Measurements from ENCODE around the gene TENM3. TPM values are rescaled to one million over a fixed set of nuclear protein-coding genes. Genes with fewer than 3 reads are reported as not detected.

Gene TENM3
- total and polyA plus RNA-seq, 7 experiments from 2014 or later: not detected

DNA sequence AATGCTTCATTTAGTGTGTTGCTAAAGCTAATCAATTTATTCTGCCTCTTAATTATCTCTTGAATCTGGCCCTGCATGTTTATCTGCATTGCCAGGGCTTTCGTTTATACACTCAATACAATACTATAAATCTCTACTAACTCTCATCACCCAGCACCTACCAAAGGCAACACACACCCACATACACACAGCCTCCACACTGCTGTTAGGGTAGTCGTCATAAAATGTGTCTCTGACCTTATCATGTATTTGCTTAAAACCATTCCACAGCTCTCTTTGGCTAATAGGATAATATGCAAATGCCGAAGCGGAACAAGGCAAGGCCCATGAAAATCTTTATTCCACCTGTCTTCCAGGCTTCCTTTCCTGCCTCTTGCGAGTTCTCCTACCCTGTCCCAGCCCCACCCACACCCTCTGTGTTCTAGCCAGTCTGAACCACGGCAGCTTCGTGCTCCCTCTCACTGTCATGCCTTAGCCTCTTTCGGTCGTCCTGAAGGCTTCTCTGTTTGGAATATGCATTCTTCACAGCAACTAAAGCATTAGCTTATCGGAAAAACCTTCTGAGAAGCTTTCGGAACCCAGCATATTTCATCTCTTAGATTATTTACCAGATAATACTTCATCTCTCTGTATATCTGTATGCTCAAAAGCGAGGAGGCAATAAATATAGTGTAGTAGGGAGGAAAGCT is 333.5 kb downstream of the TENM3 start:
- DNase-seq (no peak), ATAC-seq (no peak)
- Histone ChIP-seq H3K36me3 (ENCODE audit: control insufficient read depth in 2 of 3, insufficient read depth in 3 of 3, low read length in 3 of 3) (no peaks in the 10 kb centered on the region), H3K4me3 (ENCODE audit: low read length) (no peak overlapping the region), H3K4me1 (ENCODE audit: control insufficient read depth in 2 of 2, insufficient read depth in 2 of 2, low read length in 2 of 2) (no peaks in the 10 kb centered on the region), H3K9me3 (ENCODE audit: control insufficient read depth in 2 of 3, low read length in 3 of 3) (no peaks in the 10 kb centered on the region), H3K27ac (ENCODE audit: low read depth, low read length) (no peak overlapping the region), H3K27me3 (ENCODE audit: control insufficient read depth in 2 of 2, insufficient read depth in 2 of 2, low read length in 2 of 2) (no peaks in the 10 kb centered on the region)
- ChIA-PET CTCF (no interaction called here), POLR2A (no interaction called here)
- peaks cover 2 to 21% (median 11%) of the 10 kb centered on the region in 5 donors for H3K27me3 Mint-ChIP-seq
- intact Hi-C loops (cut with micrococcal nuclease): no loop called here
- H3K36me3 Mint-ChIP-seq: no peaks in the 10 kb centered on the region
- no peaks in the 10 kb centered on the region for H3K9me3 Mint-ChIP-seq
- no peak overlapping the region for H3K4me3 Mint-ChIP-seq
- no peak overlapping the region for H3K27ac Mint-ChIP-seq
- H3K4me1 Mint-ChIP-seq: no peaks in the 10 kb centered on the region

DNA sequence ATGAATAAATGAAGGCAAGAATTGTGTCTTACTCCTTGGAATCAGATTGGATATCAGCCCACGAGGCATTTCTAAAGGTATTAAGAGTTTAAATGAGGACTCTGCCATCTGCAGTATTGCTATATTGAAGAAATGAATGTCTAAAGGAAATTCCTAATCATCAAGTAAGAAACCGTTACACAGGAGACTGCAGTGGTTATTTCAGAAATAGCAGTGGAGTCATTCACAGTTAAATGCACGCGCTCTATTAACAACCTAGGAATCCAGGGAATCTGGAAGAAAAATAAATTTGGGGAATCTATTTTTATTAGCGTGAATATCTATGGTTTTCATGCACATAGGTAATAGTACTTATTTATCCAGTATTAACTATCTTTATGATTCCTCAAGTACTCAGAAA is 334.2 kb downstream of the TENM3 start:
- DNase-seq (no peak), ATAC-seq (no peak)
- Histone ChIP-seq H3K4me3 (ENCODE audit: low read length) (no peak overlapping the region), H3K27ac (ENCODE audit: low read depth, low read length) (no peak overlapping the region), H3K9me3 (ENCODE audit: control insufficient read depth in 2 of 3, low read length in 3 of 3) (no peaks in the 10 kb centered on the region), H3K4me1 (ENCODE audit: control insufficient read depth in 2 of 2, insufficient read depth in 2 of 2, low read length in 2 of 2) (no peaks in the 10 kb centered on the region), H3K36me3 (ENCODE audit: control insufficient read depth in 2 of 3, insufficient read depth in 3 of 3, low read length in 3 of 3) (no peaks in the 10 kb centered on the region), H3K27me3 (ENCODE audit: control insufficient read depth in 2 of 2, insufficient read depth in 2 of 2, low read length in 2 of 2) (no peaks in the 10 kb centered on the region)
- intact Hi-C loops (cut with micrococcal nuclease): no loop called here
- Mint-ChIP-seq H3K4me3 (no peak overlapping the region), H3K27me3 (peaks cover 2 to 23% (median 11%) of the 10 kb centered on the region in 5 donors), H3K4me1 (no peaks in the 10 kb centered on the region), H3K9me3 (peaks cover 0 to 1% (median 0%) of the 10 kb centered on the region in 11 donors), H3K36me3 (no peaks in the 10 kb centered on the region), H3K27ac (no peak overlapping the region)
- ChIA-PET CTCF (no interaction called here), POLR2A (no interaction called here)

DNA sequence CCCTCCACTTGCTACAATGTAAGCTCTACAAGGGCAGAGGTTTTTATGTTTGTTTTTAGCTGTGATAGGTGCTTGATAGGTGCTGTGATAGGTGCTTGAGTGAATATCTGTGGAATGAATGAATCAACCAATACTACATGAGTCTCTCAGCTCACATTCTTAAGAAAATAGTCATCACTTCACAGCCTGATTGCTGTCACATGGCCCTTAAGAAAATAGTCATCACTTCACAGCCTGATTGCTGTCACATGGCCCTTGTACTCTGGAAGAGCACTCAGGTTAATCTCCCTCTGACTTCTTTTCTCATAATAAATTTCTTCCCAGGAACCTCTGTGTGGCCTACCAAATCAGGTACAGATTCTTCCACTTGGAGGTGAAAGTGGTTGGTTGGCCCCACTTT is 335.2 kb downstream of the TENM3 start:
- Mint-ChIP-seq H3K4me1 (no peaks in the 10 kb centered on the region), H3K9me3 (peaks cover 0 to 1% (median 0%) of the 10 kb centered on the region in 11 donors), H3K36me3 (no peaks in the 10 kb centered on the region), H3K27ac (no peak overlapping the region), H3K27me3 (peaks cover 2 to 21% (median 11%) of the 10 kb centered on the region in 5 donors), H3K4me3 (no peak overlapping the region)
- POLR2A ChIA-PET: interaction anchor here (0.7 kb wide), 1 partner anchor 1249 kb away, joined by 3 read pairs; no protein-coding TSS in a partner anchor
- H3K27me3 ChIP-seq (ENCODE audit: control insufficient read depth in 2 of 2, insufficient read depth in 2 of 2, low read length in 2 of 2): no peaks in the 10 kb centered on the region
- ATAC-seq (no peak), DNase-seq (no peak)
- intact Hi-C loops (cut with micrococcal nuclease): no loop called here
- CTCF ChIA-PET: no interaction called here
- no peaks in the 10 kb centered on the region for H3K36me3 ChIP-seq (ENCODE audit: control insufficient read depth in 2 of 3, insufficient read depth in 3 of 3, low read length in 3 of 3)
- no peaks in the 10 kb centered on the region for H3K9me3 ChIP-seq (ENCODE audit: control insufficient read depth in 2 of 3, low read length in 3 of 3)
- H3K4me3 ChIP-seq (ENCODE audit: low read length): no peak overlapping the region
- no peaks in the 10 kb centered on the region for H3K4me1 ChIP-seq (ENCODE audit: control insufficient read depth in 2 of 2, insufficient read depth in 2 of 2, low read length in 2 of 2)
- H3K27ac ChIP-seq (ENCODE audit: low read depth, low read length): no peak overlapping the region

DNA sequence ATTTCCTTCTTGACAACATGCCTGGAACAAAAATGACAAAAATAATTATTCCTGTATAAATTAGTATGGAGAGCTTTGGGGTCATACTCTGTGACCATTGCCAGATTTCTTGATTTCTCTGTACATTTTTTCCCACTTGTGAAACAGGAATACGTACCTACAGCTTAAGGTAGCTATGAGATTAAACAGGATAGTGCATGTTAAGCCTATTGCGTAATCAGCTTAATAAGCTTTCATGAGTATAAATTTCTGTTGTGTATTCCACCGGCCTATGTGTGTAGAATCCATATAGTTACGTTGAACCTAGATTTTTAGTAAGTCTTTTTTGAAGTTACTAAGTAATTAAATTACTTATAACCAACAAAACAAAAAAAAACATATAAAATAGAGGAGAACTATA is 339.0 kb downstream of the TENM3 start:
- Mint-ChIP-seq H3K4me1 (no peaks in the 10 kb centered on the region), H3K36me3 (no peaks in the 10 kb centered on the region), H3K27ac (no peak overlapping the region), H3K4me3 (no peak overlapping the region), H3K27me3 (peaks cover 0 to 8% (median 5%) of the 10 kb centered on the region in 5 donors), H3K9me3 (peaks cover 0 to 4% (median 0%) of the 10 kb centered on the region in 11 donors)
- CTCF ChIA-PET: no interaction called here
- H3K36me3 ChIP-seq (ENCODE audit: control insufficient read depth in 2 of 3, insufficient read depth in 3 of 3, low read length in 3 of 3): no peaks in the 10 kb centered on the region
- H3K27me3 ChIP-seq (ENCODE audit: control insufficient read depth in 2 of 2, insufficient read depth in 2 of 2, low read length in 2 of 2): no peaks in the 10 kb centered on the region
- no peak overlapping the region for H3K27ac ChIP-seq (ENCODE audit: low read depth, low read length)
- no peak for DNase-seq
- H3K4me1 ChIP-seq (ENCODE audit: control insufficient read depth in 2 of 2, insufficient read depth in 2 of 2, low read length in 2 of 2): no peaks in the 10 kb centered on the region
- H3K4me3 ChIP-seq (ENCODE audit: low read length): no peak overlapping the region
- H3K9me3 ChIP-seq (ENCODE audit: control insufficient read depth in 2 of 3, low read length in 3 of 3): no peaks in the 10 kb centered on the region
- POLR2A ChIA-PET: no interaction called here
- ATAC-seq: no peak
- intact Hi-C loops (cut with micrococcal nuclease): no loop called here

DNA sequence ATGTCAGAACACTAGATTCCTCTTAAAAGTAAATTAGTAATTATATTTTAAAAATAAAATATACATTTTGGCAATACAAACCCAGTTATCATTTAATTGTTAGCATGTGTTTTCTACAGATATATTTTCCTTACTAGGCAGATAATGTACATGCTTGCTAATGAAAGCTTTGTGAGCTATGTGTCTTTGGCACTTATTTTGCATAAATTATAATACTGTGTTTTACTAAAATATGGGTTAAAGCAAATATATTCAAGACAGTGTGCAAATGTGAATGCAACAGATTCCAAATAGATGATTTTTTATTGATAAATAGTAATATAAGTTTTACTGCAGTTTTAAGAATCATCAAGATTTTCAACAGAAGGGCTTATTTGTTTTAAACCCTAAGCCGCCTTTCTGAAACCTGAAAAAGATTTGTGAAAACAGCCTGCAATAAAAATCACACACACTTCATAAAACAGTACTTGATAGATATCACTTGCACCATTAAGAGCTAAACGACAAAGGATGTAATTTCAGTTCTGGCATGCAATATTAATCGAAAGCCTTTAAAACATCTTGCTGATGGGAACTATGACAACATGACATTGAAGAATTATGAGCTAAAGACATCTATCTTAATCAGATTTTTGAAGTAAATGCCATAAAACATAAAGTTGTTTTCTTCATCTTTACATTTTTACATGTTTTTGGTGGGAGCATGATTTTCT is 340.7 kb downstream of the TENM3 start:
- ATAC-seq (no peak), DNase-seq (no peak)
- Histone ChIP-seq H3K27ac (ENCODE audit: low read depth, low read length) (no peak overlapping the region), H3K4me1 (ENCODE audit: control insufficient read depth in 2 of 2, insufficient read depth in 2 of 2, low read length in 2 of 2) (no peaks in the 10 kb centered on the region), H3K36me3 (ENCODE audit: control insufficient read depth in 2 of 3, insufficient read depth in 3 of 3, low read length in 3 of 3) (no peaks in the 10 kb centered on the region), H3K9me3 (ENCODE audit: control insufficient read depth in 2 of 3, low read length in 3 of 3) (no peaks in the 10 kb centered on the region), H3K4me3 (ENCODE audit: low read length) (no peak overlapping the region), H3K27me3 (ENCODE audit: control insufficient read depth in 2 of 2, insufficient read depth in 2 of 2, low read length in 2 of 2) (no peaks in the 10 kb centered on the region)
- Mint-ChIP-seq H3K36me3 (no peaks in the 10 kb centered on the region), H3K4me1 (no peaks in the 10 kb centered on the region), H3K27me3 (peaks cover 0 to 6% (median 4%) of the 10 kb centered on the region in 5 donors), H3K9me3 (peaks cover 0 to 9% (median 0%) of the 10 kb centered on the region in 11 donors), H3K27ac (no peak overlapping the region), H3K4me3 (no peak overlapping the region)
- ChIA-PET CTCF (no interaction called here), POLR2A (no interaction called here)
- intact Hi-C loops (cut with micrococcal nuclease): no loop called here

DNA sequence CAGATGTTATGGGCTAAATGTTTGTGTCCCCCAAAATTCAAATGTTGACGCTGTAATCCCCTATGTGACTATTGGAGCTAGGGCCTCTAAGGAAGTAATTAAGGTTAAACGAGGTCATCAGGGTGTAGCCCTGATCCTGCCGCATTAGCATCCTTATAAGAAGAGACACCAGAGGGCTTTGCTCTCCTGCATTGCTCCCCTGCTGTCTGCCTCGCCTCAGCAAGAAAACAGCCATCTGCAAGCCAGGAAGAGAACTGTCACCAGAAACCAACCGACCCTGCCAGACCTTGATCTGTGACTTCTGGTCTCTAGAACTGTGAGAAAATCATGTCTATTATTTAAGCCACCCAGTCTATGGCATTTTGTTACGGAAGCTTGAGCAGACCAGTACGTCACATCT is 342.1 kb downstream of the TENM3 start:
- H3K9me3 Mint-ChIP-seq: peaks cover 0 to 9% (median 0%) of the 10 kb centered on the region in 11 donors
- H3K9me3 ChIP-seq (ENCODE audit: control insufficient read depth in 2 of 3, low read length in 3 of 3): no peaks in the 10 kb centered on the region
- CTCF ChIA-PET: no interaction called here
- H3K4me1 ChIP-seq (ENCODE audit: control insufficient read depth in 2 of 2, insufficient read depth in 2 of 2, low read length in 2 of 2): no peaks in the 10 kb centered on the region
- POLR2A ChIA-PET: no interaction called here
- H3K4me3 Mint-ChIP-seq: no peak overlapping the region
- H3K27me3 Mint-ChIP-seq: peaks cover 0 to 6% (median 4%) of the 10 kb centered on the region in 5 donors
- intact Hi-C loops (cut with micrococcal nuclease): no loop called here
- H3K36me3 ChIP-seq (ENCODE audit: control insufficient read depth in 2 of 3, insufficient read depth in 3 of 3, low read length in 3 of 3): no peaks in the 10 kb centered on the region
- H3K27ac Mint-ChIP-seq: no peak overlapping the region
- no peaks in the 10 kb centered on the region for H3K27me3 ChIP-seq (ENCODE audit: control insufficient read depth in 2 of 2, insufficient read depth in 2 of 2, low read length in 2 of 2)
- H3K4me1 Mint-ChIP-seq: no peaks in the 10 kb centered on the region
- no peak overlapping the region for H3K4me3 ChIP-seq (ENCODE audit: low read length)
- DNase-seq (no peak), ATAC-seq (no peak)
- H3K36me3 Mint-ChIP-seq: no peaks in the 10 kb centered on the region
- no peak overlapping the region for H3K27ac ChIP-seq (ENCODE audit: low read depth, low read length)

DNA sequence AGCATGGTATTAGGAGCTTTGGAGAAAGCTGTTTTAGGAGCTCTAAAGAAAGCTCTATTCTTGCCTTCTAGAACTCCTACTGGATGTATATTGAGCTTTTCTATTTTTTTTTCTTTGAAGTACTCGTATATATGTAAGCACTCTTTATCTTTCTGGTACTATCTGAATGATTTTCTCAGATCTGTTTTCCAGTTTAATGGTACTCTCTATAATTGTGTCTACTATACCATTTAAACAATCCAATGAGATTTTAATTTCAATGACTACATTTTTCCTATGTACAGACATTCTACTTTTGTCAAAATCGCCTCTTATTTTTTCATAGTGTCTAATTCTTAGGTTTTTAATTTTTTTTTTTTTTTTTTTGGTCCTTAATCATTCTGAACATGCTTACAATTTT is 345.9 kb downstream of the TENM3 start:
- no peak overlapping the region for H3K27ac ChIP-seq (ENCODE audit: low read depth, low read length)
- H3K9me3 ChIP-seq (ENCODE audit: control insufficient read depth in 2 of 3, low read length in 3 of 3): no peaks in the 10 kb centered on the region
- intact Hi-C loops (cut with micrococcal nuclease): no loop called here
- H3K4me3 ChIP-seq (ENCODE audit: low read length): no peak overlapping the region
- H3K36me3 ChIP-seq (ENCODE audit: control insufficient read depth in 2 of 3, insufficient read depth in 3 of 3, low read length in 3 of 3): no peaks in the 10 kb centered on the region
- DNase-seq (no peak), ATAC-seq (no peak)
- no peaks in the 10 kb centered on the region for H3K27me3 ChIP-seq (ENCODE audit: control insufficient read depth in 2 of 2, insufficient read depth in 2 of 2, low read length in 2 of 2)
- peaks cover 0 to 9% (median 7%) of the 10 kb centered on the region in 5 donors for H3K27me3 Mint-ChIP-seq
- no peak overlapping the region for H3K27ac Mint-ChIP-seq
- no peaks in the 10 kb centered on the region for H3K4me1 Mint-ChIP-seq
- no peak overlapping the region for H3K4me3 Mint-ChIP-seq
- H3K9me3 Mint-ChIP-seq: peaks cover 0 to 14% (median 2%) of the 10 kb centered on the region in 11 donors
- H3K4me1 ChIP-seq (ENCODE audit: control insufficient read depth in 2 of 2, insufficient read depth in 2 of 2, low read length in 2 of 2): no peaks in the 10 kb centered on the region
- CTCF ChIA-PET: no interaction called here
- POLR2A ChIA-PET: no interaction called here
- no peaks in the 10 kb centered on the region for H3K36me3 Mint-ChIP-seq
